GM23338 (cell line): ENCODE measurements around the gene CCT6B. TPM values are rescaled to one million over a fixed set of nuclear protein-coding genes. Genes with fewer than 3 reads are reported as not detected.

Experiments used
- ATAC-seq: fragments of 200-7000 bp; cut with Tn5 transposase; 3 replicates; pipeline ENCODE4 v1.9.1; 2020
- DNase-seq: peaks from one replicate; pipeline ENCODE4 v3.0.0-alpha.2; 2015; ENCODE audit warnings: low spot score
- H2AFZ ChIP-seq: fragments of 200-600 bp; sonication (generic); 2 replicates; pipeline ENCODE4 v1.8.0; 2016; ENCODE audit warnings: antibody characterized with exemption, mild to moderate bottlenecking, moderate library complexity
- H3F3A ChIP-seq: fragments of 200-600 bp; sonication (generic); replicated peaks from 2 replicates; pipeline ENCODE4 v1.8.0; 2017; ENCODE audit warnings: antibody characterized with exemption, mixed run types, low read depth
- H3K27ac ChIP-seq: fragments of 200-600 bp; sonication (generic); 2 replicates; pipeline ENCODE4 v1.6.1; 2016; ENCODE audit warnings: low read depth
- H3K27me3 ChIP-seq: fragments of 200-600 bp; sonication (generic); 2 replicates; pipeline ENCODE4 v1.8.0; 2016; ENCODE audit warnings: mild to moderate bottlenecking, mixed run types, moderate library complexity; ENCODE audit not compliant: insufficient read depth
- H3K36me3 ChIP-seq: fragments of 200-600 bp; sonication (generic); 2 replicates; pipeline ENCODE4 v1.8.0; 2016; ENCODE audit warnings: mild to moderate bottlenecking; ENCODE audit not compliant: insufficient read depth
- H3K4me1 ChIP-seq: fragments of 200-600 bp; sonication (generic); 2 replicates; pipeline ENCODE4 v1.8.0; 2016; ENCODE audit warnings: mild to moderate bottlenecking, moderate library complexity; ENCODE audit not compliant: insufficient read depth
- H3K4me2 ChIP-seq: fragments of 200-600 bp; sonication (generic); 2 replicates; pipeline ENCODE4 v1.7.1; 2017; ENCODE audit warnings: mixed run types
- H3K4me3 ChIP-seq: fragments of 200-600 bp; sonication (generic); 2 replicates; pipeline ENCODE4 v1.6.1; 2016; ENCODE audit warnings: mixed run types
- H3K79me2 ChIP-seq: fragments of 200-600 bp; sonication (generic); replicated peaks from 2 replicates; pipeline ENCODE4 v1.8.0; 2017; ENCODE audit warnings: mild to moderate bottlenecking; ENCODE audit not compliant: insufficient read depth
- H3K9me2 ChIP-seq: fragments of 200-600 bp; sonication (generic); 2 replicates; pipeline ENCODE4 v1.8.0; 2017; ENCODE audit not compliant: insufficient read depth
- H4K20me1 ChIP-seq: fragments of 200-600 bp; sonication (generic); replicated peaks from 2 replicates; pipeline ENCODE4 v1.8.0; 2017; ENCODE audit warnings: mild to moderate bottlenecking; ENCODE audit not compliant: insufficient read depth
- H3K27ac Mint-ChIP-seq: 2 replicates; pipeline ENCODE4 v1.8.0; 2020; ENCODE audit warnings: inconsistent platforms, mild to moderate bottlenecking, moderate library complexity, mixed read lengths
- H3K27me3 Mint-ChIP-seq: 3 replicates; pipeline ENCODE4 v1.8.0; 2022; ENCODE audit warnings: low read depth, mild to moderate bottlenecking, moderate library complexity, mixed read lengths, inconsistent platforms; ENCODE audit not compliant: insufficient read depth, poor library complexity
- H3K36me3 Mint-ChIP-seq: 3 replicates; pipeline ENCODE4 v1.8.0; 2021; ENCODE audit warnings: low read depth, mild to moderate bottlenecking, inconsistent platforms, moderate library complexity, mixed read lengths
- H3K4me1 Mint-ChIP-seq: 3 replicates; pipeline ENCODE4 v1.8.0; 2020; ENCODE audit warnings: mild to moderate bottlenecking, inconsistent platforms, mixed read lengths
- H3K4me3 Mint-ChIP-seq: 3 replicates; pipeline ENCODE4 v1.8.0; 2021; ENCODE audit warnings: moderate library complexity, mild to moderate bottlenecking, inconsistent platforms, mixed read lengths
- H3K9me3 Mint-ChIP-seq: 3 replicates; pipeline ENCODE4 v1.8.0; 2020; ENCODE audit warnings: moderate library complexity, mild to moderate bottlenecking, inconsistent platforms, mixed read lengths
- CREB1 ChIP-seq: fragments of 250-450 bp; sonication (Bioruptor Pico); IDR thresholded peaks from 2 replicates; pipeline ENCODE4 v1.5.0; 2020; ENCODE audit warnings: low read depth, mild to moderate bottlenecking, moderate library complexity
- EZH2 ChIP-seq: fragments of 200-600 bp; sonication (generic); IDR thresholded peaks from one replicate; pipeline ENCODE4 v1.8.0; 2017; ENCODE audit warnings: antibody characterized with exemption, mild to moderate bottlenecking, low read depth; ENCODE audit not compliant: unreplicated experiment
- EZH2phosphoT487 ChIP-seq: fragments of 200-600 bp; sonication (generic); IDR thresholded peaks from one replicate; pipeline ENCODE4 v1.8.1; 2018; ENCODE audit warnings: antibody characterized with exemption; ENCODE audit not compliant: unreplicated experiment
- JUNB ChIP-seq: IDR thresholded peaks from one replicate; pipeline ENCODE4 v1.6.1; 2016; ENCODE audit warnings: antibody characterized with exemption; ENCODE audit not compliant: unreplicated experiment
- NANOG ChIP-seq: IDR thresholded peaks from 2 replicates; pipeline ENCODE4 v1.6.1; 2016; ENCODE audit warnings: antibody characterized with exemption, borderline replicate concordance
- POLR2AphosphoS5 ChIP-seq: IDR thresholded peaks from 2 replicates; pipeline ENCODE4 v1.6.1; 2016; ENCODE audit warnings: antibody characterized with exemption, low read depth
- STAT1 ChIP-seq: IDR thresholded peaks from one replicate; pipeline ENCODE4 v1.6.1; 2016; ENCODE audit warnings: antibody characterized with exemption; ENCODE audit not compliant: unreplicated experiment
- ZNF114 ChIP-seq: fragments of 250-450 bp; sonication (Bioruptor Pico); IDR thresholded peaks from 2 replicates; pipeline ENCODE4 v1.5.0; 2020; ENCODE audit warnings: mild to moderate bottlenecking, moderate library complexity
- ZNF331 ChIP-seq: fragments of 250-450 bp; sonication (Bioruptor Pico); IDR thresholded peaks from 2 replicates; pipeline ENCODE4 v1.5.0; 2020; ENCODE audit warnings: low read depth, mild to moderate bottlenecking, moderate library complexity
- long read RNA-seq: library from polyadenylated mRNA; unstranded; transcript quantifications from one replicate; pipeline ENCODE4 v2.0.0, GENCODE V29; 2020; ENCODE audit not compliant: unreplicated experiment
- polyA plus RNA-seq: library from polyadenylated mRNA; unstranded; fragments of >200 nt; fragmentation: Nextera tagmentation; extraction: Ambion mirVana; gene quantifications from 2 replicates; pipeline ENCODE4 v1.2.1, GENCODE V29; 2016
- total RNA-seq: library from RNA; depleted of rRNA; stranded (reverse); fragments of >200 nt; shearing (Covaris generic); gene quantifications from 2 replicates; pipeline ENCODE4 v1.2.3, GENCODE V29; 2014; rRNA removed
- TF ChIP-seq, protein P1 (sequence below): fragments of 250-450 bp; sonication (Bioruptor Pico); IDR thresholded peaks from 2 replicates; pipeline ENCODE4 v1.5.0; 2020; ENCODE audit warnings: mild to moderate bottlenecking, moderate library complexity
- TF ChIP-seq, protein P2 (sequence below): IDR thresholded peaks from 2 replicates; pipeline ENCODE4 v1.6.1; 2016; ENCODE audit warnings: antibody characterized with exemption

Gene CCT6B, protein sequence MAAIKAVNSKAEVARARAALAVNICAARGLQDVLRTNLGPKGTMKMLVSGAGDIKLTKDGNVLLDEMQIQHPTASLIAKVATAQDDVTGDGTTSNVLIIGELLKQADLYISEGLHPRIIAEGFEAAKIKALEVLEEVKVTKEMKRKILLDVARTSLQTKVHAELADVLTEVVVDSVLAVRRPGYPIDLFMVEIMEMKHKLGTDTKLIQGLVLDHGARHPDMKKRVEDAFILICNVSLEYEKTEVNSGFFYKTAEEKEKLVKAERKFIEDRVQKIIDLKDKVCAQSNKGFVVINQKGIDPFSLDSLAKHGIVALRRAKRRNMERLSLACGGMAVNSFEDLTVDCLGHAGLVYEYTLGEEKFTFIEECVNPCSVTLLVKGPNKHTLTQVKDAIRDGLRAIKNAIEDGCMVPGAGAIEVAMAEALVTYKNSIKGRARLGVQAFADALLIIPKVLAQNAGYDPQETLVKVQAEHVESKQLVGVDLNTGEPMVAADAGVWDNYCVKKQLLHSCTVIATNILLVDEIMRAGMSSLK
- total RNA-seq (0.94 TPM in 1 of 2 replicates, not detected in the other), polyA plus RNA-seq (1.1 and 1.3 TPM in 2 replicates)
- long read RNA-seq, partial matches to known transcripts, result 0 of 2 reads
- long read RNA-seq, other reads (novel, unspliced or antisense), result 1 of 2 reads

DNA sequence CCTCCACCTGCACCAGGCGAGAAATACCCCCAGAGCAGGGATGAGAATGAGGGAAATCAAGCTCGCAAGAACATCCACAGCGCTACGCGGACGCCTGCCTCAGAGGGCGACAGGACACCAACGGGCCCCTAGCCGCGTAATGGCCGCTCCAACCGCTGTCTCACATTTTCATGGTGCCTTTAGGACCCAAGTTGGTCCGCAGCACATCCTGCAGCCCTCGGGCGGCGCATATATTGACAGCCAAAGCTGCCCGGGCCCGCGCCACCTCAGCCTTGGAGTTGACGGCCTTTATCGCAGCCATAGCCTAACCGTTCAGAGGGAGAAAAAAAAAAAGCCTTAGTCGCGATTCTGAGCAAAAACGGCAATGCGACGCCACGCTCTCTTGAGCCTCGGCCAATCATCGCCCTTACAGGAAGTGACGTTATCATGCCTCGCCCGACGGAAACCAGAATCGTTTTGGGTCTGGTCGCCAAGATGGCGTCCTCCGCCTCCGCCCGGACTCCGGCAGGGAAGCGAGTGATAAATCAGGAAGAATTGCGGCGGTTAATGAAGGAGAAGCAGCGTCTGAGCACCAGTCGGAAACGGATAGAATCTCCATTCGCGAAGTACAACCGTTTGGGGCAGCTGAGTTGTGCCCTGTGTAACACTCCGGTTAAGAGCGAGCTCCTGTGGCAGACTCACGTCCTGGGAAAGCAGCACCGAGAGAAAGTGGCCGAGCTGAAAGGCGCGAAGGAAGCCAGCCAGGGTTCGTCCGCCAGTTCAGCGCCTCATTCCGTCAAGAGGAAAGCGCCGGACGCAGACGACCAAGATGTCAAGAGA lies at the start of gene CCT6B, which contains the start of gene ZNF830:
Gene CCT6B (minus strand): TSS at position 368 of the 819 bp plus-strand sequence. CDS start 67 bp downstream, at position 301.
Gene ZNF830 (plus strand): TSS at position 448 of the 819 bp plus-strand sequence. CDS start 27 bp downstream, at position 475.
- Histone ChIP-seq H3K4me3 (peak within 1 kb of the TSS; percentile 75), H3K27me3 (peaks cover 11% of the 10 kb centered on the region), H3K4me1 (0 out of 2 replicates have a peak, but pooled peaks cover 5% of the 10 kb centered on the region), H3F3A (no peaks in the 10 kb centered on the region), H2AFZ (peak within 1 kb of the TSS; percentile 87), H3K27ac (peak within 1 kb of the TSS; percentile 95), H4K20me1 (no peaks in the 10 kb centered on the region), H3K79me2 (peaks cover 24% of the 10 kb centered on the region), H3K9me2 (0 out of 2 replicates have a peak, but pooled peaks cover 3% of the 10 kb centered on the region), H3K36me3 (peaks cover 12% of the 10 kb centered on the region; the same call in 1 of the 2 replicates), H3K4me2 (peak within 1 kb of the TSS; percentile 86)
- H3K4me3 Mint-ChIP-seq, result peak within 1 kb of the TSS; percentile 100
- DNase-seq (peak; percentile 98), ATAC-seq (peak; percentile 93)
- H3K9me3 Mint-ChIP-seq, result no peaks in the 10 kb centered on the region; the same call in 2 of the 3 replicates
- H3K36me3 Mint-ChIP-seq, result peaks cover 13% of the 10 kb centered on the region
- H3K27me3 Mint-ChIP-seq, result peaks cover 4% of the 10 kb centered on the region
- TF ChIP-seq POLR2AphosphoS5, result peak; percentile 94
- no peak for TF ChIP-seq ZNF331 (CRISPR knock-in tag)
- no peak for TF ChIP-seq JUNB
- no peak for TF ChIP-seq EZH2
- TF ChIP-seq, protein P1, sequence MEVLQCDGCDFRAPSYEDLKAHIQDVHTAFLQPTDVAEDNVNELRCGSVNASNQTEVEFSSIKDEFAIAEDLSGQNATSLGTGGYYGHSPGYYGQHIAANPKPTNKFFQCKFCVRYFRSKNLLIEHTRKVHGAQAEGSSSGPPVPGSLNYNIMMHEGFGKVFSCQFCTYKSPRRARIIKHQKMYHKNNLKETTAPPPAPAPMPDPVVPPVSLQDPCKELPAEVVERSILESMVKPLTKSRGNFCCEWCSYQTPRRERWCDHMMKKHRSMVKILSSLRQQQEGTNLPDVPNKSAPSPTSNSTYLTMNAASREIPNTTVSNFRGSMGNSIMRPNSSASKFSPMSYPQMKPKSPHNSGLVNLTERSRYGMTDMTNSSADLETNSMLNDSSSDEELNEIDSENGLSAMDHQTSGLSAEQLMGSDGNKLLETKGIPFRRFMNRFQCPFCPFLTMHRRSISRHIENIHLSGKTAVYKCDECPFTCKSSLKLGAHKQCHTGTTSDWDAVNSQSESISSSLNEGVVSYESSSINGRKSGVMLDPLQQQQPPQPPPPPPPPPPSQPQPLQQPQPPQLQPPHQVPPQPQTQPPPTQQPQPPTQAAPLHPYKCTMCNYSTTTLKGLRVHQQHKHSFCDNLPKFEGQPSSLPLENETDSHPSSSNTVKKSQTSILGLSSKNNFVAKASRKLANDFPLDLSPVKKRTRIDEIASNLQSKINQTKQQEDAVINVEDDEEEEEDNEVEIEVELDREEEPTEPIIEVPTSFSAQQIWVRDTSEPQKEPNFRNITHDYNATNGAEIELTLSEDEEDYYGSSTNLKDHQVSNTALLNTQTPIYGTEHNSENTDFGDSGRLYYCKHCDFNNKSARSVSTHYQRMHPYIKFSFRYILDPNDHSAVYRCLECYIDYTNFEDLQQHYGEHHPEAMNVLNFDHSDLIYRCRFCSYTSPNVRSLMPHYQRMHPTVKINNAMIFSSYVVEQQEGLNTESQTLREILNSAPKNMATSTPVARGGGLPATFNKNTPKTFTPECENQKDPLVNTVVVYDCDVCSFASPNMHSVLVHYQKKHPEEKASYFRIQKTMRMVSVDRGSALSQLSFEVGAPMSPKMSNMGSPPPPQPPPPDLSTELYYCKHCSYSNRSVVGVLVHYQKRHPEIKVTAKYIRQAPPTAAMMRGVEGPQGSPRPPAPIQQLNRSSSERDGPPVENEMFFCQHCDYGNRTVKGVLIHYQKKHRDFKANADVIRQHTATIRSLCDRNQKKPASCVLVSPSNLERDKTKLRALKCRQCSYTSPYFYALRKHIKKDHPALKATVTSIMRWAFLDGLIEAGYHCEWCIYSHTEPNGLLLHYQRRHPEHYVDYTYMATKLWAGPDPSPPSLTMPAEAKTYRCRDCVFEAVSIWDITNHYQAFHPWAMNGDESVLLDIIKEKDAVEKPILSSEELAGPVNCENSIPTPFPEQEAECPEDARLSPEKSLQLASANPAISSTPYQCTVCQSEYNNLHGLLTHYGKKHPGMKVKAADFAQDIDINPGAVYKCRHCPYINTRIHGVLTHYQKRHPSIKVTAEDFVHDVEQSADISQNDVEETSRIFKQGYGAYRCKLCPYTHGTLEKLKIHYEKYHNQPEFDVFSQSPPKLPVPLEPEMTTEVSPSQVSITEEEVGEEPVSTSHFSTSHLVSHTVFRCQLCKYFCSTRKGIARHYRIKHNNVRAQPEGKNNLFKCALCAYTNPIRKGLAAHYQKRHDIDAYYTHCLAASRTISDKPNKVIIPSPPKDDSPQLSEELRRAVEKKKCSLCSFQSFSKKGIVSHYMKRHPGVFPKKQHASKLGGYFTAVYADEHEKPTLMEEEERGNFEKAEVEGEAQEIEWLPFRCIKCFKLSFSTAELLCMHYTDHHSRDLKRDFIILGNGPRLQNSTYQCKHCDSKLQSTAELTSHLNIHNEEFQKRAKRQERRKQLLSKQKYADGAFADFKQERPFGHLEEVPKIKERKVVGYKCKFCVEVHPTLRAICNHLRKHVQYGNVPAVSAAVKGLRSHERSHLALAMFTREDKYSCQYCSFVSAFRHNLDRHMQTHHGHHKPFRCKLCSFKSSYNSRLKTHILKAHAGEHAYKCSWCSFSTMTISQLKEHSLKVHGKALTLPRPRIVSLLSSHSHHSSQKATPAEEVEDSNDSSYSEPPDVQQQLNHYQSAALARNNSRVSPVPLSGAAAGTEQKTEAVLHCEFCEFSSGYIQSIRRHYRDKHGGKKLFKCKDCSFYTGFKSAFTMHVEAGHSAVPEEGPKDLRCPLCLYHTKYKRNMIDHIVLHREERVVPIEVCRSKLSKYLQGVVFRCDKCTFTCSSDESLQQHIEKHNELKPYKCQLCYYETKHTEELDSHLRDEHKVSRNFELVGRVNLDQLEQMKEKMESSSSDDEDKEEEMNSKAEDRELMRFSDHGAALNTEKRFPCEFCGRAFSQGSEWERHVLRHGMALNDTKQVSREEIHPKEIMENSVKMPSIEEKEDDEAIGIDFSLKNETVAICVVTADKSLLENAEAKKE (CRISPR knock-in tag), result no peak
- TF ChIP-seq, protein P2, sequence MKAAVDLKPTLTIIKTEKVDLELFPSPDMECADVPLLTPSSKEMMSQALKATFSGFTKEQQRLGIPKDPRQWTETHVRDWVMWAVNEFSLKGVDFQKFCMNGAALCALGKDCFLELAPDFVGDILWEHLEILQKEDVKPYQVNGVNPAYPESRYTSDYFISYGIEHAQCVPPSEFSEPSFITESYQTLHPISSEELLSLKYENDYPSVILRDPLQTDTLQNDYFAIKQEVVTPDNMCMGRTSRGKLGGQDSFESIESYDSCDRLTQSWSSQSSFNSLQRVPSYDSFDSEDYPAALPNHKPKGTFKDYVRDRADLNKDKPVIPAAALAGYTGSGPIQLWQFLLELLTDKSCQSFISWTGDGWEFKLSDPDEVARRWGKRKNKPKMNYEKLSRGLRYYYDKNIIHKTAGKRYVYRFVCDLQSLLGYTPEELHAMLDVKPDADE, result peak; percentile 72
- TF ChIP-seq CREB1, result peak; percentile 94
- no peak for TF ChIP-seq ZNF114
- TF ChIP-seq EZH2phosphoT487, result no peak
- no peak for TF ChIP-seq NANOG
- TF ChIP-seq STAT1, result no peak
- H3K27ac Mint-ChIP-seq, result peak within 1 kb of the TSS; percentile 100
- peaks cover 3% of the 10 kb centered on the region; the same call in 2 of the 3 replicates for H3K4me1 Mint-ChIP-seq
